ENCODE measurements around the gene ASB2.

ASB2 gene

DNA sequence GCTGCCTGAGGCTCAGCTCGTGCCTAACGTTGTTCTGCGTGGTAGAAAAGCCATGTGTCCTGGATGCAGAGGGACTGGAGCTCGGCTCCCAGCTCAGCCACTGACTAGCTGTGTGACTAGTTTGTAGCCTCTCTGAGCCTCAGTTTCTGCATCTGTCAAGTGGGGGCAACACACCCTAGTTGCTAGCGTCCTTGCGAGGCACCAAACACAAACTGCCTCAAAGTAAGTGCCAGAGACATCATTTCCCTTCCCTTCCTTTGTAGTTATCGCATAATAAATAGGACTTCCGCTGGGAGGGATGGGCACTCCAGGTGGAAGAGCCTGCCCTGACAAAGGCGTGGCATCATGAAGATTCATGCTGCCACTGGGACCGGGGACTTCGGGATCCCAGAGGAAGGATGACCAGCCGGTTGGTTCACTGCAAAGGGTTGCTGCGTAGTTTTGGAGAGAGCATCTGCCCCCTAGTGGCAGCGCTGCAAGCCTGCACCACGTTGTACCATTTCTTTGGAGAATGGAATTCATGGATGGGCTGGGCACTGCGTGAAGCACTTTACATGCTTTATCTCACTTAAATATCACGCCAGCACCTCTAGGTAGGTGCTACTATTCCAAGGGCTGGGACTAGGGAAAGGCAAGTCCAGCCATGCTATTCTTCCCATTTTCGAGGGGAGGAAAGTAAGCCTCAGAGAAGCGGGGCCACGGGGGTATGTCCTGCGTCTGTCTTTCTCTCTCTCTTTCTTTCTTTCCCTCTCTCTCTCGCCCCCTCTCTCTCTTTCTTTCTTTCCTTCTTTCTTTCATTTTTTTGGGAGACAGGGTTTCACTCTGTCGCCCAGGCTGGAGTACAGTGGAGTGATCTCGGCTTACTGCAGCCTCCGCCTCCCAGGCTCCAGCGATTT, 25.4 kb upstream of the ASB2 start:
- peak; percentile 74 for DNase-seq (ENCODE audit: low spot score)

GRCh38 chr14:94001016-94001415, 24.6 kb upstream of the ASB2 start:
- DNase-seq (ENCODE audit: low spot score), result no peak

DNA sequence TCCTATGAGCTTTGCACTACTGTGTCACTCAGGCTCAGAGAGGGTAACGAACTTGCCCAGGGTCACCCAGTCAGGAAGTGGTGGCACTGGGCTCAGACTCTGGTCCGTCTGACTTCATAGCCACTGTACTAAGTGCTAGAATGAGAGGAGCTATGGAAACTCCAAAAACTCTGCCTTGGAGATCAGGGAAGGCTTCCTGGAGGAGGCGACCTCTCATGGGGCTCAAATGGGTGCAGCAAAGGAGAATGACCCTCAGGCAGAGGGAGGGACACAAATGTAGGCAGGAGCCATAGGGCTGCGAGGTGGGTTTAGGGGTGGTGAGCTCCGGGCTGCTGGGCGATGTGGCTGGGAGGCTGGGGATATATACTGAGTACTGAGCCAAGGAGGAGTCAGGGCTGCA, 23.9 kb upstream of the ASB2 start:
- no peak for DNase-seq (ENCODE audit: low spot score)

GRCh38 chr14:93999573-93999972, 23.2 kb upstream of the ASB2 start:
- DNase-seq (ENCODE audit: low spot score), result no peak

DNA sequence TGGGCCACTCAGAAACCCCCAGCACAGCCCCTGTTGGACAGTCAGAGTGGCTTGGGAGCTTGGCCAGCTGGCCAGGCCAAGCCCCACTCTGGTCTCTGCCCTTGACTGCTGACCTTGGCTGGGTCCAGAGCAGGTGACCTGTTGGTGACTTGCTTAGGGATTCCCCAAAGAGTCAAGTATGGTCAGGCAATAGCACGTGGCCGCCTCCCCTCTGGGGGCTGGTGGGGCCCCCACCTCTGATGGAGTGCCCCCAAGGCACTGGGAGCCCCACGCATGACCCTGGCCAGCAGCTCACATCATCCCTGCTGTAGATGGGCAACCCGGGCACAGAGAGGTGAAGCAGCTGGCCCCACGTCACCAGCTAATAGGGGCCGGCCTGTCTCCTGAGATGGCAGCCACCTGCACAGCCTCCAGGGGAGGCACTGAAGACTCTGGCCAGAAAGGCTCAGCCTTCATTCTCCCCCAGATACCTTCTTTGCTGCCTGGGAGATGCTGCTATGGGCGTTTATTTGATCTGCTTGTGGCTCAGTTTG, 22.6 kb upstream of the ASB2 start:
- DNase-seq (ENCODE audit: low spot score), result no peak

DNA sequence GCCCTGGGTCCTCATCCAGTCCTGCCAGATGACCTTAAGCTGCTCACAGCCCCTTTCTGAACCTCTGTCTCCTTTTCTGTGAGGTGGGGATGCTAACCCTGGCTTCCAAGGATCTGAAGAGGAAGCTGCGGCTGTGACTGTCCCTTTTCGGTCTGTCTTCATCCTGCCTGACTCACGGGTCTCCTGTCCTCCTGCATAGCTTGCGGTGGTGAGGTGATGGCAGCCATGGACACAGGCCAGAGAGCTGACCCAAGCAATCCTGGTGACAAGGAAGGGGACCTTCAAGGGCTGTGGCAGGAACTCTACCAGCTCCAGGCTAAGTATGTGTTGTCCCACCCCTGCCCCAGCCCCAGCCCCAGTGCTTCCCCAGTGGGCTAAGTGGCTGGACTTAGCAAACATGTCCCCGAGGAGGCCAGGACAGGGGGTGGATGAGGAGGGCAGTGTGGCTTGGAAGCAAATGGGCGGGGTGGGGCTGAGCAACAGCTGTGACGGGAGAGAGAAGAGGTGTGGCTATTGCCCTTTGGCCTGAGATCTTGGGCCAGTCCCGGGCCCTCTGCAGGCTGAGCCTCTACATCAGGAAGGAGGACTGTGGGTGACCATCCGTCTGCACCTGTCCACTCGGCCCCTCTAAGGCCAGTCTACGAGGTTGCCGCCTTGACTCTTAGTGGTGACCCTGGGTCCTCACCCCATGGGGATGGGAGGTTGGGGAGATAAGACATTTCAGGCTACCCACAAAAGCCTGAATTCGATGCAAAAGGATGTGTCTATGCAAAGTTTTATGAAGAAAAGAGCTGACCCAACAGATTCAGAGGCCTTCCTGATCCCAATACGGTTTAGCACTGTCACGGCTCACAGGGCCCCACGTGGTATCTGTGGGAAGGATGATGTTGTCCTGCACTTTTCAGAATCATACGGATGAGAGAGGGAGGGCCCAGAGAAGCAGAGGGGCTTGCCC, 21.8 kb upstream of the ASB2 start:
- DNase-seq (ENCODE audit: low spot score), result no peak

GRCh38 chr14:93997082-93997481, 20.7 kb upstream of the ASB2 start, which contains the start of gene CCDC197:
Gene CCDC197 (plus strand): TSS chr14:93997301. CDS start chr14:93998132, 831 bp downstream.
- DNase-seq (ENCODE audit: low spot score), result no peak

DNA sequence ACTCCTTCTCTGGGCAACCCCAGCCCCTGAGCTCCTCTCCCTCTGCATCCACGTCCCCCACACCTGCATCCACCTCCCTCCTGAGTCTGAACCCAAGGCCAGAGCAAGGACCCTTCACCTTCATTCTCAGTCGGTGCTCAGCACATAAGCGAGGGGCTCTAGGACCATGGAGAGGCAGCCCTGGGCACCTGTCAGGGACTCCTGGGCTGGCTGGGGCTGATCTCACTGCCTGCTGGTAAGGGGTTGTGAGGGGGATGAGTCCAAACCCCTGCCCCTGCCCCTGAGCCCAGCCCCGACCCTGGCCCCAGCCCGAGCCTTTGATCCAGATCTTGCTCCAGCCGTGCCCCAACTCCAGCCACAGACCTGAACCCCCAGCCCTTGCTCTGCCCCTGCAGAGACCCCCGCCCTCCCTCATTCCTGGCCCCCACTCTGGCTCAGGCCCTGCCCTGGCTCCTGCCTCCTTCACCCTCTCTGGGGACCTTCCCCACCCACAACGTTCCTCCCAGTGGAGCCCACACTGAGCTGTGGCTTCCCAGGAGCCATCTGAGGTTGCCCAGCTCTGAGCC, 19.8 kb upstream of the ASB2 start:
- no peak for DNase-seq (ENCODE audit: low spot score)

DNA sequence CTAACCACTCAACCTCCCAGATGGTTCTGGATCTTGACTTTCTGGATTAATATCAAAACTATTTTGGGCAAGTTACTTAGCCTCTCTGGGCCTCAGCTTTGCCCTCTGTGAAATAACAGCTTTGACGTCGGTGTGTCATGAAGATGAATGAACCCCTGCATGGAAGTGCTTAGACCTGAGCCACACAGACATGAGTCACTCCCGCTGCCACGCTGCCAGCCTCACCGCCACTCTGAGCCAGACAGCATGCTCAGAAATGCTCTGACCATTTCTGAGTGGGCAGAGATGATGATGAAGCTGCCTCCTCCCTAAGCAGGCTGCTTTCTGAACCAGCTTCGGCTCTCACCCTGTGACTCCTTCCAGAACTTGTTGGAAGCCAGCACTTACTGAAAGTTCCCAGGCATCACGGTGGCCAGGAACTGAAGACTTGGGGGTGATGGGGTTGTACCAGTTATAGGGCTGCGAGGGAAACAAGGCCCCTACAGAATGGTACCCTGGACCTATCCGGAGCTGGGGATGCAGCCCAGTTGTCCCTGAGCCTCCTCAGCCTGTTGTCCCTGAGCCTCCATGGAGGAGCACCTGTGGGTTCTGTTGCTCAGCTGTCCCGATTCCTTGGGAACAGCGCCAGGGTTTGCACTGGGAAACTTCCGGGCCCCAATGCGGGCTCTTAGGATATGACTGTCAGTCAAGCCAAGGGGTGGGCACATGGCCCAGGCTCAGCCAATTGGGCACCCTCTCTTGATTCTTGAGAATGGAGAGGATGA, 18.7 kb upstream of the ASB2 start:
- no peak for DNase-seq (ENCODE audit: low spot score)

GRCh38 chr14:93993382-93993781, 17.0 kb upstream of the ASB2 start:
- DNase-seq (ENCODE audit: low spot score), result no peak

DNA sequence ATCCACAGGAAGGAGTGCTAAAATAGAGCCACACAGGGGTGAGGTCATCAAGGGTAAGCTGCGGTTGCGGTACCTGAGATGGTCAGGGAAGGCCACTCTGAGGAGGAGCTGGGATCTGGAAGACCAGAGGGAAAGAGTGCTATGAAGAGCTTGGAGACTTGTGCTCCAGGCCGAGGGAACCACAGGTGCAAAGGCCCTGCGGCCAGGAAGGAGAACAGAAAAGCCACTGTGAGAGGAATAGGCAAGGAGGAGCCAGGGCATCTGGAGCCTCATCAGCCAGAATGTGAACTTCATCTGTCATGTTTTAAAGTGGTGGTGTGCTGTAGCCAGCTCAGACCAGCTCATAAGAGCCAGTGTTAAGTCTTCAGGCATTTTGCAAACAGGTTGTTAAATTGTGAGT, 15.3 kb upstream of the ASB2 start:
- no peak for DNase-seq (ENCODE audit: low spot score)

GRCh38 chr14:93991212-93991611, 14.8 kb upstream of the ASB2 start:
- DNase-seq (ENCODE audit: low spot score), result no peak

DNA sequence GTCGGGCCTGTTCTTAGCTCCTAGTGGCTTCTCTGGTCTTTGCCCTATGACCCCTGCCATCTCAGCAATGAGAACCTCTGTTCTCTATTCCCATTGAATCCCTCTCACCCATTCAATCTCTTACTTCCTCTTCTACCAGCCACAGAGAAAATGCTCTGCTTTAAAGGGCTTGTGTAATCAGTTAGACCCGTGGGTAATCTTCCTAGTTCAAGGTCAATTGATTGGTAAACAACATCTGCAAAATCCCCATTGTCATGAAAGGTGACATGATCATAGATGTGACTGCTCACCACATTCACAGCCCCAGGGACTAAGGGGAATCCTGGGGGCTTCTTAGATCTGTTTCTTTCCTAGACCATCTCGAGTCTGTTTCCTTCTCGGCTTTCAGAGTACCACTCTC, 13.6 kb upstream of the ASB2 start:
- no peak for DNase-seq (ENCODE audit: low spot score)

GRCh38 chr14:93987815-93988476, 11.6 kb upstream of the ASB2 start:
- DNase-seq (ENCODE audit: low spot score), result no peak

DNA sequence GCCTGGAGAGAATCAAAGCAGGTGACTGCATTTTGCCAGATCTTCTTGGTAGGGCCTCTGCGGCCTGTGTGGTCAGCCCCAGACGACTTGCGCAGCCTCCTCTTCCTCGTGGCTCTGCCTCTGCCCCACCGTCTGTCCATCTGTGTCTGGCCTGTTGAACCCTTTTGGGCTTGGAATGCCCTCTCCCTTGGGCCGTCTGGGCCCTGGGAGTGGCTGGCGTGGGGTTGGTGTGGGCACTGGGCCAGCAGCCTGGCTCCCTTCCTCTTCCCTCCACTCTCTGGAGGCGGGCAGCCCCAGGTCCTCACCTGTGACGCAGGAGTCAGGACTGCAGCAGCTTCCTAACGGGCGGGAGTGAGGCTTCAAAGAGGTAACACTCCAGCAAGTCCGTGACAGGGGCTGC, 11.0 kb upstream of the ASB2 start:
- no peak for DNase-seq (ENCODE audit: low spot score)

DNA sequence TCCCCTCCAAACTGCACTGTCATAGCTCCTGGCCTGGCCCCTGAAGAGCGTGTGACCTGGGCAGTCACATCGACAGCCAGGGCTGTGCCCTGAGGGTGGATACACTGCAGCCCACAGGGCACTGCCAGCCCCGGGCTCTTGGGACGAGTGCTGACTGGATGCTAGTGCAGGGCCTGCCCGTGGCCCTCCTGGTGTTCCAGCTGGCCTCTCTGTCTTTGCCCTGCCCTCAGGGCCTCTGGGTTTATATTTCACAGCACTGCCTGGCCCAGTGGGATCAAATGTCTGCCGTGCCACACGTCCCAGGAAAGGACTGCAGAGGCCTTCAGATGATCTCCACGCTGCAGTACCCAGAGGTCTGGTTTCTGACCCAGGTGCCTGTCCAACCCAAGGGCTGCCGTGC, 10.6 kb upstream of the ASB2 start:
- DNase-seq (ENCODE audit: low spot score), result no peak

DNA sequence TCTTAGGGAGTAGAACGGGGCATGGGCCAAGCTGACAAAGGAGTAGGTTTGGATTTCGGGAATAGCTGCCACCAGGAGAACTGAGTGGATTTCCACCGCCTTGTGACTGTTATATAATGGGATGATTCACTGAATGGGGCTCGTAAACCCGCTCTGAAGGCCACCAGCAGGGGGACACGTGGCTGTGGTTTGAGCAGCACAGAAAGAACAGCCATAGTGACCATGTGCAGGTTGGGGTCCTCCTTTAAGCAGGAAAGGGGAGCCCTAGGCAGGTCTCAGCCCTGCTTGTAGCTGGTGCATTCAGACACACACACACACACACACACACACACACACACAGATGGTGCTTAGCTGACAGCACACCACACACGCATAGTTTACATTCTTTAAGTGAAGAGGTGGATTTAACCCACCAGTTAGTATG, 8.6 kb upstream of the ASB2 start:
- no peak for DNase-seq (ENCODE audit: low spot score)

GRCh38 chr14:93984070-93984469, 7.7 kb upstream of the ASB2 start:
- DNase-seq (ENCODE audit: low spot score), result no peak

GRCh38 chr14:93982230-93983007, 6.0 kb upstream of the ASB2 start:
- no peak for DNase-seq (ENCODE audit: low spot score)

All from germinal center (tissue), 1 donor.